ENCODE data around the gene KCNJ9.

DNA sequence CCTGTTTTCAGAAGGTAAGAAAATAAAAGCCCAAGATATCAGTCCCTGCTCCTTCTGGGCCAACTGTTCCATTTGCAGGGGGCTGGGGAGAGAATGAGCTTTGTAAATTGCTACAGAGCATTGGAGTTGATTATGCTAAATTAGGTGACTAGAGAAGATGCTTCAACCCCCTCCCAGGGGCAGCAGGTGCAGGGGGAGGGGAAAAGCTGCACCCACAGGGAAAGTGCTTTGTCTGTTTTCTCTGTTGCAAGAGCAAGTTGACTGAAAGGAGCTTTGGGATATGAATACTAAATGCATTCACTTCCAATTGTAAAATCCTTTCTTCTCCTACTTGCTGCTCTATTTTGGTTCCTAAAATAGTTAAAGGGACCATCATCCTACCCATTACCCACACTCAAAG lies 33.0 kb upstream of the KCNJ9 start:
- no peak for TF ChIP-seq EGR1 (IDR thresholded peaks at IDR 0.05; ENCODE audit: low read depth)
- no peak for TF ChIP-seq RAD21 (IDR thresholded peaks at IDR 0.05; ENCODE audit: low read depth)
- TF ChIP-seq, protein P1, sequence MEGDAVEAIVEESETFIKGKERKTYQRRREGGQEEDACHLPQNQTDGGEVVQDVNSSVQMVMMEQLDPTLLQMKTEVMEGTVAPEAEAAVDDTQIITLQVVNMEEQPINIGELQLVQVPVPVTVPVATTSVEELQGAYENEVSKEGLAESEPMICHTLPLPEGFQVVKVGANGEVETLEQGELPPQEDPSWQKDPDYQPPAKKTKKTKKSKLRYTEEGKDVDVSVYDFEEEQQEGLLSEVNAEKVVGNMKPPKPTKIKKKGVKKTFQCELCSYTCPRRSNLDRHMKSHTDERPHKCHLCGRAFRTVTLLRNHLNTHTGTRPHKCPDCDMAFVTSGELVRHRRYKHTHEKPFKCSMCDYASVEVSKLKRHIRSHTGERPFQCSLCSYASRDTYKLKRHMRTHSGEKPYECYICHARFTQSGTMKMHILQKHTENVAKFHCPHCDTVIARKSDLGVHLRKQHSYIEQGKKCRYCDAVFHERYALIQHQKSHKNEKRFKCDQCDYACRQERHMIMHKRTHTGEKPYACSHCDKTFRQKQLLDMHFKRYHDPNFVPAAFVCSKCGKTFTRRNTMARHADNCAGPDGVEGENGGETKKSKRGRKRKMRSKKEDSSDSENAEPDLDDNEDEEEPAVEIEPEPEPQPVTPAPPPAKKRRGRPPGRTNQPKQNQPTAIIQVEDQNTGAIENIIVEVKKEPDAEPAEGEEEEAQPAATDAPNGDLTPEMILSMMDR (IDR thresholded peaks at IDR 0.05 in 2 of 3, conservative IDR thresholded peaks at IDR 0.05 in 1 of 3; ENCODE audit: borderline replicate concordance in 1 of 3, insufficient read depth in 1 of 3, low read depth in 2 of 3, low read length in 2 of 3), result no peak
- TF ChIP-seq EZH2 (IDR thresholded peaks at IDR 0.05), result no peak
- no peak for TF ChIP-seq POLR2A (IDR thresholded peaks at IDR 0.05; ENCODE audit: borderline replicate concordance, extremely low read depth, insufficient read depth, insufficient read length)
- TF ChIP-seq ZNF274 (IDR thresholded peaks at IDR 0.05; ENCODE audit: low read depth, low read length), result no peak
- no peak for TF ChIP-seq SIN3A (IDR thresholded peaks at IDR 0.05; ENCODE audit: low read depth)
- TF ChIP-seq POLR2AphosphoS5 (IDR thresholded peaks at IDR 0.05; ENCODE audit: low read depth, low read length), result no peak
- TF ChIP-seq, protein P2, sequence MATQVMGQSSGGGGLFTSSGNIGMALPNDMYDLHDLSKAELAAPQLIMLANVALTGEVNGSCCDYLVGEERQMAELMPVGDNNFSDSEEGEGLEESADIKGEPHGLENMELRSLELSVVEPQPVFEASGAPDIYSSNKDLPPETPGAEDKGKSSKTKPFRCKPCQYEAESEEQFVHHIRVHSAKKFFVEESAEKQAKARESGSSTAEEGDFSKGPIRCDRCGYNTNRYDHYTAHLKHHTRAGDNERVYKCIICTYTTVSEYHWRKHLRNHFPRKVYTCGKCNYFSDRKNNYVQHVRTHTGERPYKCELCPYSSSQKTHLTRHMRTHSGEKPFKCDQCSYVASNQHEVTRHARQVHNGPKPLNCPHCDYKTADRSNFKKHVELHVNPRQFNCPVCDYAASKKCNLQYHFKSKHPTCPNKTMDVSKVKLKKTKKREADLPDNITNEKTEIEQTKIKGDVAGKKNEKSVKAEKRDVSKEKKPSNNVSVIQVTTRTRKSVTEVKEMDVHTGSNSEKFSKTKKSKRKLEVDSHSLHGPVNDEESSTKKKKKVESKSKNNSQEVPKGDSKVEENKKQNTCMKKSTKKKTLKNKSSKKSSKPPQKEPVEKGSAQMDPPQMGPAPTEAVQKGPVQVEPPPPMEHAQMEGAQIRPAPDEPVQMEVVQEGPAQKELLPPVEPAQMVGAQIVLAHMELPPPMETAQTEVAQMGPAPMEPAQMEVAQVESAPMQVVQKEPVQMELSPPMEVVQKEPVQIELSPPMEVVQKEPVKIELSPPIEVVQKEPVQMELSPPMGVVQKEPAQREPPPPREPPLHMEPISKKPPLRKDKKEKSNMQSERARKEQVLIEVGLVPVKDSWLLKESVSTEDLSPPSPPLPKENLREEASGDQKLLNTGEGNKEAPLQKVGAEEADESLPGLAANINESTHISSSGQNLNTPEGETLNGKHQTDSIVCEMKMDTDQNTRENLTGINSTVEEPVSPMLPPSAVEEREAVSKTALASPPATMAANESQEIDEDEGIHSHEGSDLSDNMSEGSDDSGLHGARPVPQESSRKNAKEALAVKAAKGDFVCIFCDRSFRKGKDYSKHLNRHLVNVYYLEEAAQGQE (IDR thresholded peaks at IDR 0.05; ENCODE audit: low read depth), result no peak
- no peak for TF ChIP-seq JUND (IDR thresholded peaks at IDR 0.05)
- TF ChIP-seq EZH2phosphoT487 (IDR thresholded peaks at IDR 0.05; ENCODE audit: borderline replicate concordance), result no peak
